ENCODE measurements around the gene ZNF3.

ZNF3 gene

DNA sequence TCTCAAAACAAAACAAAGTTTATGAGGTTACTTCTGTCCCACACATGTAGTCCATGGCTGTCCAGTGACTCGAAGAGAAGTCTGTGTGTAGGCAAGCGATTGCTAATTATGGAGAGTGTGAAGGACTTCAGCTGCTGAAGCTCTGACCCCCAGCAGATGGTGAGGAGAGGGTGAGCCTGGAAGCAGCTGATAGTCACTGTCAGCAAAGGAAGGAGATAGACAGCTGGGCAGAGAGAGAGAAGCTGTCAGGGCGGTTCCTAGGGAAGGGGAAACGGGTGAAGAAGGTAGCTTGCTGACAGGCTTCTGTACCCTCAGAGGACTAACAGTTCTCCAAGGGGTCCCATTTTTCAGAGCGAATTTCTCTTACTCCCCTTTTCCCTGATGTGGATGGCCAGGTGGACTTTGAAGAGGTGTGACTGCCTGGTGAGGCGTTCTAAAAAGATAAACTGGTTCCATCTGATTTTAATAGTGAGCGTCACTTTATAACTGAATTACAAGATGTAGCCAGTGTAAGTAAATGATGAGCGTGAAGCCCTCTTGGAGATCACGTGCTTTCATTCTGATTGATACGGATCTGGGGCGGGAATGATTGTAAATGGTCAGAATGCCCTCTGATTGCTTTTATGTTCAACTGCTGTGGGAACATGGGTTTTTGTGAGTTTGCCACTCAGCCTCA is 19.9 kb downstream of the ZNF3 start:
- Histone ChIP-seq H3K4me2 (ENCODE audit: low read length, poor library complexity, severe bottlenecking) (no peak overlapping the region), H2BK5ac (ENCODE audit: low read depth, low read length, poor library complexity, severe bottlenecking) (no peak overlapping the region), H3K9ac (ENCODE audit: low read length) (no peak overlapping the region), H3K4me1 (ENCODE audit: control insufficient read depth, insufficient read depth, low read depth, low read length) (no peaks in the 10 kb centered on the region), H2BK120ac (ENCODE audit: low read depth, low read length) (no peak overlapping the region), H3K27ac (ENCODE audit: low read length, poor library complexity, severe bottlenecking) (no peak overlapping the region), H4K8ac (ENCODE audit: low read length) (no peak overlapping the region), H3K9me3 (ENCODE audit: control insufficient read depth, low read length) (no peaks in the 10 kb centered on the region), H3K14ac (ENCODE audit: low read length in 2 of 2) (no peak overlapping the region), H3K4me3 (ENCODE audit: insufficient read depth in 1 of 2, low read depth in 1 of 2, low read length in 2 of 2) (no peak overlapping the region), H3K79me1 (replicated peaks; ENCODE audit: low read length, poor library complexity, severe bottlenecking) (peaks cover 26% of the 10 kb centered on the region), H3K18ac (ENCODE audit: low read depth in 1 of 2, low read length in 2 of 2) (no peak overlapping the region), H2AK5ac (ENCODE audit: low read length, severe bottlenecking) (no peak overlapping the region), H3K27me3 (ENCODE audit: control insufficient read depth in 1 of 2, insufficient read depth in 1 of 2, low read length in 2 of 2) (no peaks in the 10 kb centered on the region), H4K91ac (ENCODE audit: low read length) (no peak overlapping the region), H2BK12ac (ENCODE audit: low read length in 2 of 2) (no peak overlapping the region), H2AFZ (ENCODE audit: low read depth, low read length) (no peak overlapping the region), H2BK15ac (ENCODE audit: low read depth, poor library complexity, severe bottlenecking) (no peak overlapping the region), H3K4ac (ENCODE audit: low read depth in 1 of 2, low read length in 2 of 2) (no peak overlapping the region), H3K36me3 (ENCODE audit: control insufficient read depth in 1 of 2, insufficient read depth in 2 of 2, low read depth in 1 of 2, low read length in 2 of 2) (peaks cover 66 to 69% of the 10 kb centered on the region in 2 experiments), H3K23ac (ENCODE audit: low read length in 2 of 2) (peak overlapping the region in 1 of 2 experiments; percentile 83)
- no peak for DNase-seq
- 97% methylated on average over 11 of the region's 11 CpGs for WGBS

DNA sequence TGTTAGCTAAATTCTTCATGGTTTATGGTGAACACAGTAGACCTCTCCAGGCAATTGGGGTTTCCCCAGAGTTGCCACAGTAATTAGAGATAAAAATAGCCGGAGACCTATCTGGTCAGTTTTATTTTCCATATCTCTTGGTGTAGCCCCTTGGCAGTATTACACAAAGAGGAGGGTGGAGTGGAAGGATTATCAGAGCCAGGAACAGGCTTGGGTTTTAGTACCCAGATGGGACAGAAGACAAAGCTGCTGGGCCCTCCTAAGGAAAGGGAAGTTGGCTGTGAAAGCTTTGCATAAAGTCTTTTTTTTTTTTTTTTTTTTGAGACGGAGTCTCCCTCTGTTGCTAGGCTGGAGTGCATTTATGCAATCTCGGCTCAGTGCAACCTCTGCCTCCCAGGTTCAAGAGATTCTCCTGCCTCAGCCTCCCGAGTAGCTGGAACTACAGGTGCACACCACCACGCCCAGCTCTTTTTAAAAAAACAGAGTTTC is 22.2 kb downstream of the ZNF3 start:
- Histone ChIP-seq H3K27ac (ENCODE audit: low read length, poor library complexity, severe bottlenecking) (no peak overlapping the region), H2AK5ac (ENCODE audit: low read length, severe bottlenecking) (no peak overlapping the region), H3K4me1 (ENCODE audit: control insufficient read depth, insufficient read depth, low read depth, low read length) (no peaks in the 10 kb centered on the region), H3K23ac (ENCODE audit: low read length in 2 of 2) (no peak overlapping the region), H4K8ac (ENCODE audit: low read length) (no peak overlapping the region), H2BK12ac (ENCODE audit: low read length in 2 of 2) (no peak overlapping the region), H3K14ac (ENCODE audit: low read length in 2 of 2) (no peak overlapping the region), H4K91ac (ENCODE audit: low read length) (no peak overlapping the region), H3K4me3 (ENCODE audit: insufficient read depth in 1 of 2, low read depth in 1 of 2, low read length in 2 of 2) (no peak overlapping the region), H3K36me3 (ENCODE audit: control insufficient read depth in 1 of 2, insufficient read depth in 2 of 2, low read depth in 1 of 2, low read length in 2 of 2) (peaks cover 54 to 62% of the 10 kb centered on the region in 2 experiments), H3K27me3 (ENCODE audit: control insufficient read depth in 1 of 2, insufficient read depth in 1 of 2, low read length in 2 of 2) (no peaks in the 10 kb centered on the region), H3K9ac (ENCODE audit: low read length) (no peak overlapping the region), H3K9me3 (ENCODE audit: control insufficient read depth, low read length) (no peaks in the 10 kb centered on the region), H2BK120ac (ENCODE audit: low read depth, low read length) (no peak overlapping the region), H2AFZ (ENCODE audit: low read depth, low read length) (no peak overlapping the region), H3K4me2 (ENCODE audit: low read length, poor library complexity, severe bottlenecking) (no peak overlapping the region), H3K4ac (ENCODE audit: low read depth in 1 of 2, low read length in 2 of 2) (no peak overlapping the region), H2BK5ac (ENCODE audit: low read depth, low read length, poor library complexity, severe bottlenecking) (no peak overlapping the region), H3K18ac (ENCODE audit: low read depth in 1 of 2, low read length in 2 of 2) (no peak overlapping the region), H2BK15ac (ENCODE audit: low read depth, poor library complexity, severe bottlenecking) (no peak overlapping the region), H3K79me1 (replicated peaks; ENCODE audit: low read length, poor library complexity, severe bottlenecking) (peaks cover 28% of the 10 kb centered on the region)
- DNase-seq = no peak
- over 99% methylated on average over 5 of the region's 5 CpGs for WGBS

DNA sequence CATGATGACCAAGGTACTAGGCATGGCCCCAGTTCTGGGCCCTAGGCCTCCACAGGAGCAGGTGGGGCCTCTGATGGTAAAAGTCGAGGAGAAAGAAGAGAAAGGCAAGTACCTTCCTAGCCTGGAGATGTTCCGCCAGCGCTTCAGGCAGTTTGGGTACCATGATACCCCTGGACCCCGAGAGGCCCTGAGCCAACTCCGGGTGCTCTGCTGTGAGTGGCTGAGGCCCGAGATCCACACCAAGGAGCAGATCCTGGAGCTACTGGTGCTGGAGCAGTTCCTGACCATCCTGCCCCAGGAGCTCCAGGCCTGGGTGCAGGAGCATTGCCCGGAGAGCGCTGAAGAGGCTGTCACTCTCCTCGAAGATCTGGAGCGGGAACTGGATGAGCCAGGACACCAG is 24.5 kb downstream of the ZNF3 start:
- no peak overlapping the region for H3K18ac ChIP-seq (ENCODE audit: low read depth in 1 of 2, low read length in 2 of 2)
- no peak overlapping the region for H3K4me3 ChIP-seq (ENCODE audit: insufficient read depth in 1 of 2, low read depth in 1 of 2, low read length in 2 of 2)
- no peak overlapping the region for H2BK120ac ChIP-seq (ENCODE audit: low read depth, low read length)
- H3K4me2 ChIP-seq (ENCODE audit: low read length, poor library complexity, severe bottlenecking) = no peak overlapping the region
- H3K27me3 ChIP-seq (ENCODE audit: control insufficient read depth in 1 of 2, insufficient read depth in 1 of 2, low read length in 2 of 2) = no peaks in the 10 kb centered on the region
- peak overlapping the region in 1 of 2 experiments; percentile 62 for H3K4ac ChIP-seq (ENCODE audit: low read depth in 1 of 2, low read length in 2 of 2)
- H3K4me1 ChIP-seq (ENCODE audit: control insufficient read depth, insufficient read depth, low read depth, low read length) = no peaks in the 10 kb centered on the region
- H3K27ac ChIP-seq (ENCODE audit: low read length, poor library complexity, severe bottlenecking) = no peak overlapping the region
- H2AK5ac ChIP-seq (ENCODE audit: low read length, severe bottlenecking) = no peak overlapping the region
- no peak overlapping the region for H4K91ac ChIP-seq (ENCODE audit: low read length)
- peaks cover 42 to 49% of the 10 kb centered on the region in 2 experiments for H3K36me3 ChIP-seq (ENCODE audit: control insufficient read depth in 1 of 2, insufficient read depth in 2 of 2, low read depth in 1 of 2, low read length in 2 of 2)
- H3K79me1 ChIP-seq (replicated peaks; ENCODE audit: low read length, poor library complexity, severe bottlenecking) = peaks cover 36% of the 10 kb centered on the region
- no peak overlapping the region for H2AFZ ChIP-seq (ENCODE audit: low read depth, low read length)
- no peak overlapping the region for H2BK5ac ChIP-seq (ENCODE audit: low read depth, low read length, poor library complexity, severe bottlenecking)
- no peak overlapping the region for H4K8ac ChIP-seq (ENCODE audit: low read length)
- no peak overlapping the region for H3K14ac ChIP-seq (ENCODE audit: low read length in 2 of 2)
- DNase-seq = no peak
- no peak overlapping the region for H2BK12ac ChIP-seq (ENCODE audit: low read length in 2 of 2)
- 96% methylated on average over 10 of the region's 10 CpGs for WGBS
- H3K9ac ChIP-seq (ENCODE audit: low read length) = no peak overlapping the region
- H3K23ac ChIP-seq (ENCODE audit: low read length in 2 of 2) = no peak overlapping the region
- no peaks in the 10 kb centered on the region for H3K9me3 ChIP-seq (ENCODE audit: control insufficient read depth, low read length)
- H2BK15ac ChIP-seq (ENCODE audit: low read depth, poor library complexity, severe bottlenecking) = peak overlapping the region; percentile 67

DNA sequence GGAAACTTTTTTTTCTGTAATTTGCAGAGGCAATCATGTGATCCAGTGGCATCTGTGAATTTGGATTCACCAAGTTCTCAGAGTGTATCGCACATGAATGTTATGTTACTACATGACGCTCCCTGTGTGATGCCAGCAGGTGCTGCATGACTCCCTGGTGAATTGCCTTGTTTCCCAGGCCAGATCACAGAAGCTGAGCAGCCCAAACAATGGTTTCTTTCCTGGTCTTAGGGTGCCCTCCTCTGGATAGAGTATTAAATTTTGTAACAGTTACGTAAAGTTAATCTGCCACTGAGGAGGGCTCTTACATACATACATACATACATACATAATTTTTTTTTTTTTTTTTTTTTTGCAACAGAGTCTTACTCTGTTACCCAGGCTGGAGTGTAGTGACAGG is 28.3 kb downstream of the ZNF3 start:
- Histone ChIP-seq H2AFZ (ENCODE audit: low read depth, low read length) (no peak overlapping the region), H3K79me1 (replicated peaks; ENCODE audit: low read length, poor library complexity, severe bottlenecking) (peaks cover 27% of the 10 kb centered on the region), H3K4me3 (ENCODE audit: insufficient read depth in 1 of 2, low read depth in 1 of 2, low read length in 2 of 2) (no peak overlapping the region), H3K4ac (ENCODE audit: low read depth in 1 of 2, low read length in 2 of 2) (no peak overlapping the region), H3K9me3 (ENCODE audit: control insufficient read depth, low read length) (no peaks in the 10 kb centered on the region), H2BK15ac (ENCODE audit: low read depth, poor library complexity, severe bottlenecking) (no peak overlapping the region), H3K9ac (ENCODE audit: low read length) (no peak overlapping the region), H2BK5ac (ENCODE audit: low read depth, low read length, poor library complexity, severe bottlenecking) (no peak overlapping the region), H3K27me3 (ENCODE audit: control insufficient read depth in 1 of 2, insufficient read depth in 1 of 2, low read length in 2 of 2) (no peaks in the 10 kb centered on the region), H3K4me1 (ENCODE audit: control insufficient read depth, insufficient read depth, low read depth, low read length) (peaks cover 8% of the 10 kb centered on the region), H3K18ac (ENCODE audit: low read depth in 1 of 2, low read length in 2 of 2) (no peak overlapping the region), H2BK12ac (ENCODE audit: low read length in 2 of 2) (no peak overlapping the region), H3K23ac (ENCODE audit: low read length in 2 of 2) (no peak overlapping the region), H3K14ac (ENCODE audit: low read length in 2 of 2) (no peak overlapping the region), H4K91ac (ENCODE audit: low read length) (no peak overlapping the region), H2AK5ac (ENCODE audit: low read length, severe bottlenecking) (no peak overlapping the region), H3K27ac (ENCODE audit: low read length, poor library complexity, severe bottlenecking) (no peak overlapping the region), H3K36me3 (ENCODE audit: control insufficient read depth in 1 of 2, insufficient read depth in 2 of 2, low read depth in 1 of 2, low read length in 2 of 2) (peaks cover 18 to 19% of the 10 kb centered on the region in 2 experiments), H2BK120ac (ENCODE audit: low read depth, low read length) (no peak overlapping the region), H4K8ac (ENCODE audit: low read length) (no peak overlapping the region), H3K4me2 (ENCODE audit: low read length, poor library complexity, severe bottlenecking) (no peak overlapping the region)
- 88% methylated on average over 2 of the region's 3 CpGs for WGBS
- peak; percentile 80 for DNase-seq
